Tibial nerve (tissue), 4 donors: ENCODE data around the gene CCR8. TPM values are rescaled to one million over a fixed set of nuclear protein-coding genes. Genes with fewer than 3 reads are reported as not detected.

Experiments used
- DNase-seq, 2 donors: peaks; one replicate each; pipeline ENCODE4 v3.0.0-alpha.2; 2019; ENCODE audit warnings: low spot score in 2 of 2
- H3K27ac ChIP-seq, 4 donors: fragments of 200-600 bp; sonication (generic) in 3 of 4; one replicate each; pipeline ENCODE4 v1.5.1; 2017 to 2019; ENCODE audit warnings: mild to moderate bottlenecking in 1 of 4
- H3K27me3 ChIP-seq, 2 donors: fragments of 200-600 bp; sonication (generic) in 1 of 2; one replicate each; pipeline versions ENCODE4 v1.5.1 to v1.6.0; 2017 to 2019
- H3K36me3 ChIP-seq, 3 donors: fragments of 200-600 bp; sonication (generic); one replicate each; pipeline ENCODE4 v1.5.1; 2018 to 2019
- H3K4me1 ChIP-seq, 4 donors: fragments of 200-600 bp; sonication (generic) in 3 of 4; one replicate each; pipeline ENCODE4 v1.5.1; 2017 to 2019
- H3K4me3 ChIP-seq, 4 donors: fragments of 200-600 bp; sonication (generic) in 3 of 4; one replicate each; pipeline ENCODE4 v1.5.1; 2017 to 2019; ENCODE audit warnings: mild to moderate bottlenecking in 1 of 4, moderate library complexity in 1 of 4
- H3K9me3 ChIP-seq, 4 donors: fragments of 200-600 bp; sonication (generic) in 3 of 4; one replicate each; pipeline ENCODE4 v1.5.1; 2017 to 2019
- CTCF ChIP-seq, 5 experiments: fragments of 200-600 bp in 3 of 5; fragments of 450-650 bp in 2 of 5; sonication (generic) in 3 of 5; IDR thresholded peaks; one replicate each; pipeline ENCODE4 v1.5.1; 2016 to 2019; ENCODE audit warnings: antibody characterized with exemption in 5 of 5, mild to moderate bottlenecking in 3 of 5, moderate library complexity in 2 of 5
- EP300 ChIP-seq, 2 donors: sonication (generic); formaldehyde crosslinking; IDR thresholded peaks; one replicate each; pipeline ENCODE4 v1.6.1; 2017; ENCODE audit warnings: antibody characterized with exemption in 2 of 2, mild to moderate bottlenecking in 1 of 2
- POLR2A ChIP-seq, 2 donors: fragments of 450-650 bp; IDR thresholded peaks; one replicate each; pipeline ENCODE4 v1.6.1; 2017; ENCODE audit warnings: antibody characterized with exemption in 2 of 2, mild to moderate bottlenecking in 2 of 2, moderate library complexity in 2 of 2
- WGBS, 2 donors: methylation state at CpG; one replicate each; pipeline ENCODE4 v1.1.5; 2018; 5-methylcytosine and 5-hydroxymethylcytosine counted together
- total RNA-seq, 4 donors: library from RNA; depleted of rRNA; stranded (reverse); fragments of >200 nt; gene quantifications; one replicate each; pipeline ENCODE4 v1.1.0, GENCODE V29; 2016

The CCR8 gene
- total RNA-seq, 4 donors from 2014 or later = not detected

GRCh38 chr3:39330824-39331223 lies 1.3 kb downstream of the CCR8 start:
- DNase-seq = no peak
- TF ChIP-seq CTCF (IDR thresholded peaks at IDR 0.05) (no peak), EP300 (IDR thresholded peaks at IDR 0.05) (no peak), POLR2A (IDR thresholded peaks at IDR 0.05) (no peak)

DNA sequence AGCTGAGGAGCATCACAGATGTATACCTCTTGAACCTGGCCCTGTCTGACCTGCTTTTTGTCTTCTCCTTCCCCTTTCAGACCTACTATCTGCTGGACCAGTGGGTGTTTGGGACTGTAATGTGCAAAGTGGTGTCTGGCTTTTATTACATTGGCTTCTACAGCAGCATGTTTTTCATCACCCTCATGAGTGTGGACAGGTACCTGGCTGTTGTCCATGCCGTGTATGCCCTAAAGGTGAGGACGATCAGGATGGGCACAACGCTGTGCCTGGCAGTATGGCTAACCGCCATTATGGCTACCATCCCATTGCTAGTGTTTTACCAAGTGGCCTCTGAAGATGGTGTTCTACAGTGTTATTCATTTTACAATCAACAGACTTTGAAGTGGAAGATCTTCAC lies 3.0 kb downstream of the CCR8 start:
- Histone ChIP-seq H3K36me3 (no peaks in the 10 kb centered on the region), H3K27me3 (no peaks in the 10 kb centered on the region), H3K9me3 (no peaks in the 10 kb centered on the region), H3K4me1 (no peaks in the 10 kb centered on the region), H3K27ac (no peak overlapping the region), H3K4me3 (no peak overlapping the region)
- TF ChIP-seq CTCF (IDR thresholded peaks at IDR 0.05) = no peak
- no peak for TF ChIP-seq EP300 (IDR thresholded peaks at IDR 0.05)
- TF ChIP-seq POLR2A (IDR thresholded peaks at IDR 0.05) = no peak
- WGBS, 2 donors = 93 to 97% methylated on average over 4 of the region's 4 CpGs
- no peak for DNase-seq

More at GRCh38 chr3:39330824-39331223, 1.3 kb downstream of the CCR8 start:
- Histone ChIP-seq H3K4me1 (no peaks in the 10 kb centered on the region), H3K4me3 (no peak overlapping the region), H3K36me3 (no peaks in the 10 kb centered on the region), H3K27ac (no peak overlapping the region), H3K27me3 (no peaks in the 10 kb centered on the region), H3K9me3 (no peaks in the 10 kb centered on the region)

GRCh38 chr3:39333607-39334006 lies 4.1 kb downstream of the CCR8 start:
- Histone ChIP-seq H3K36me3 (no peaks in the 10 kb centered on the region), H3K27me3 (no peaks in the 10 kb centered on the region), H3K9me3 (no peaks in the 10 kb centered on the region), H3K27ac (no peak overlapping the region), H3K4me3 (no peak overlapping the region), H3K4me1 (no peaks in the 10 kb centered on the region)
- no peak for TF ChIP-seq EP300 (IDR thresholded peaks at IDR 0.05)
- no peak for TF ChIP-seq CTCF (IDR thresholded peaks at IDR 0.05)
- no peak for TF ChIP-seq POLR2A (IDR thresholded peaks at IDR 0.05)
- no peak for DNase-seq

- no peak for TF ChIP-seq EP300 (IDR thresholded peaks at IDR 0.05)
- WGBS, 2 donors = 88 to 91% methylated on average over 4 of the region's 4 CpGs
Observed at GRCh38 chr3:39334205-39334604, 4.7 kb downstream of the CCR8 start.

DNA sequence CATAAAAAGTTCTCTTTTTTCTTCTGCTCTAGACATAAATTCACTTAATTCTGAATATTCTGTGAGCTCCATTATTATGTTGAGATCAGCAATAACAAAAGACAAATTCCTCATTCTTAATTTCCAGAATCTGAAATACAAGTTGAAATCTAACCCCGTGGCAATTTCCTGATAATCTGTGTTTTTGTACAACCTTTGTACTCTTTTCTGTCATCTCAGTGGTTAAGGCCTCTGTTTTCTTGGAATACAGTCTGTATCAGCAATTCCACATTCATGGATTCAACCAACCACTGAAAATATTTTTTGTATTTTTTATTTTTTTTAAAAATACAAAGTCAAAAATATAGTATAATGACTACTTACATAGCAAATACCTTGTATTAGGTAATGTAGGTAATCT lies 8.7 kb downstream of the CCR8 start:
- no peaks in the 10 kb centered on the region for H3K36me3 ChIP-seq
- no peak overlapping the region for H3K4me3 ChIP-seq
- H3K9me3 ChIP-seq = no peaks in the 10 kb centered on the region
- H3K27me3 ChIP-seq = no peaks in the 10 kb centered on the region
- no peaks in the 10 kb centered on the region for H3K4me1 ChIP-seq
- H3K27ac ChIP-seq = no peak overlapping the region
- WGBS, 2 donors = 71 to 83% methylated on average over 1 of the region's 1 CpG
- TF ChIP-seq POLR2A (IDR thresholded peaks at IDR 0.05) (no peak), EP300 (IDR thresholded peaks at IDR 0.05) (no peak), CTCF (IDR thresholded peaks at IDR 0.05) (no peak)
- DNase-seq = no peak

More at GRCh38 chr3:39334205-39334604, 4.7 kb downstream of the CCR8 start:
- no peak overlapping the region for H3K4me3 ChIP-seq
- no peaks in the 10 kb centered on the region for H3K4me1 ChIP-seq
- H3K36me3 ChIP-seq = no peaks in the 10 kb centered on the region
- H3K27me3 ChIP-seq = no peaks in the 10 kb centered on the region
- no peak for DNase-seq
- H3K27ac ChIP-seq = no peak overlapping the region
- H3K9me3 ChIP-seq = no peaks in the 10 kb centered on the region

GRCh38 chr3:39339086-39339485 lies 9.6 kb downstream of the CCR8 start:
- WGBS, 2 donors = 32 to 68% methylated on average over 1 of the region's 1 CpG
- H3K4me1 ChIP-seq = no peaks in the 10 kb centered on the region
- no peaks in the 10 kb centered on the region for H3K36me3 ChIP-seq
- no peak for DNase-seq
- TF ChIP-seq EP300 (IDR thresholded peaks at IDR 0.05) (no peak), CTCF (IDR thresholded peaks at IDR 0.05) (no peak), POLR2A (IDR thresholded peaks at IDR 0.05) (no peak)
- H3K4me3 ChIP-seq = no peak overlapping the region
- no peaks in the 10 kb centered on the region for H3K27me3 ChIP-seq
- H3K9me3 ChIP-seq = no peaks in the 10 kb centered on the region
- no peak overlapping the region for H3K27ac ChIP-seq
